HCT116 (cell line): ENCODE data around the gene DNAJB5.

ENCODE experiments used
- EGR1 ChIP-seq: IDR thresholded peaks from 2 replicates; pipeline ENCODE4 v1.6.1; 2012; ENCODE audit warnings: low read depth
- EZH2 ChIP-seq: fragments of 200-600 bp; sonication (generic); IDR thresholded peaks from 2 replicates; pipeline ENCODE4 v1.6.1; 2017; ENCODE audit warnings: antibody characterized with exemption, mixed run types
- JUND ChIP-seq: IDR thresholded peaks from 2 replicates; pipeline ENCODE4 v1.6.1; 2012
- POLR2A ChIP-seq: IDR thresholded peaks from 2 replicates; pipeline ENCODE4 v1.7.0; 2011; ENCODE audit warnings: borderline replicate concordance; ENCODE audit not compliant: insufficient read depth, insufficient read length; ENCODE audit errors: extremely low read depth
- POLR2AphosphoS5 ChIP-seq: IDR thresholded peaks from 2 replicates; pipeline ENCODE4 v1.6.1; 2011; ENCODE audit warnings: mild to moderate bottlenecking, low read depth, low read length, moderate library complexity
- RAD21 ChIP-seq: IDR thresholded peaks from 2 replicates; pipeline ENCODE4 v1.6.1; 2012; ENCODE audit warnings: low read depth, mild to moderate bottlenecking
- SP1 ChIP-seq: IDR thresholded peaks from 2 replicates; pipeline ENCODE4 v1.6.1; 2012; ENCODE audit warnings: low read depth
- YY1 ChIP-seq: IDR thresholded peaks from 2 replicates; pipeline ENCODE4 v1.6.1; 2011; ENCODE audit warnings: low read length, low read depth, moderate library complexity, mild to moderate bottlenecking; ENCODE audit not compliant: insufficient replicate concordance; ENCODE audit errors: extremely low read depth
- TF ChIP-seq, protein P1 (sequence below), 3 experiments: fragments of 200-600 bp in 1 of 3; sonication (generic) in 1 of 3; IDR thresholded peaks in 2 of 3; conservative IDR thresholded peaks in 1 of 3; 2 replicates each; pipeline ENCODE4 v1.5.1; 2012 to 2017; ENCODE audit warnings: low read depth in 2 of 3, low read length in 2 of 3, antibody characterized with exemption in 1 of 3, borderline replicate concordance in 1 of 3, control low read depth in 1 of 3, mild to moderate bottlenecking in 1 of 3, mixed read lengths in 1 of 3, mixed run types in 1 of 3, moderate library complexity in 1 of 3; ENCODE audit not compliant: insufficient read depth in 1 of 3

DNA sequence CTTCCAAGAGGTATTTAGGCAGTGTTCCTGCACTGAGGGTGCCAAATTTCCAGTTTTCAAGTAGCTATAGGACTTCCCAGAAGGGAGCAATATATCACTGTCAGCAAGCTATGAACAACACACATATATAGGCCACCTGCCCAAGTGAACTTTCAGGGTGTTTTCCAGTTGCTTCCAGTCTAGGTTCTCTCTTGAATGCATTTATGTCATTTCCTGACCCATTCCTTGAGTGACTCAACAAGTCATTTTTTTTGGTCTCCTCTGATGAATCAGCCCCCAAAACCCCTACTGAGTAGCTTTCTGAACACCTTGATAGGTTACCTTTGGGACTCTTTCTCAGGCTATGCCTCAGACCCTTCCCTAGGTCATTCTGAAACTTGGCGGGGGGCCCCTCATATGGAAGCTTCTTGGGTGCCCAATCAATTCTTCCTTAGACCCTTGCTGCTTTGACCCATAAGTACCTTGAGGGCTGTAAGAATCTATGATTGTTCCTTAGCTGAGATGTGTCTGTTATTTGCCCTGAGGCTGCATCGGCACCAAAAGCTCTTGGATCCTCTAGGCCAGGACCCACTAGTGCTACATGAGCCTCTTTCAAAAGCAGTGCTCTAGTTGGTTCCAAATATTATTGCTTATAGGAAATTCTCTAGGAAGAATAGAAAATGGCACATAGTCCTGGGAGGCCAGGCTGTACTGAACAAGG is 12.4 kb downstream of the DNAJB5 start:
- TF ChIP-seq, protein P1, sequence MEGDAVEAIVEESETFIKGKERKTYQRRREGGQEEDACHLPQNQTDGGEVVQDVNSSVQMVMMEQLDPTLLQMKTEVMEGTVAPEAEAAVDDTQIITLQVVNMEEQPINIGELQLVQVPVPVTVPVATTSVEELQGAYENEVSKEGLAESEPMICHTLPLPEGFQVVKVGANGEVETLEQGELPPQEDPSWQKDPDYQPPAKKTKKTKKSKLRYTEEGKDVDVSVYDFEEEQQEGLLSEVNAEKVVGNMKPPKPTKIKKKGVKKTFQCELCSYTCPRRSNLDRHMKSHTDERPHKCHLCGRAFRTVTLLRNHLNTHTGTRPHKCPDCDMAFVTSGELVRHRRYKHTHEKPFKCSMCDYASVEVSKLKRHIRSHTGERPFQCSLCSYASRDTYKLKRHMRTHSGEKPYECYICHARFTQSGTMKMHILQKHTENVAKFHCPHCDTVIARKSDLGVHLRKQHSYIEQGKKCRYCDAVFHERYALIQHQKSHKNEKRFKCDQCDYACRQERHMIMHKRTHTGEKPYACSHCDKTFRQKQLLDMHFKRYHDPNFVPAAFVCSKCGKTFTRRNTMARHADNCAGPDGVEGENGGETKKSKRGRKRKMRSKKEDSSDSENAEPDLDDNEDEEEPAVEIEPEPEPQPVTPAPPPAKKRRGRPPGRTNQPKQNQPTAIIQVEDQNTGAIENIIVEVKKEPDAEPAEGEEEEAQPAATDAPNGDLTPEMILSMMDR (IDR thresholded peaks at IDR 0.05 in 2 of 3, conservative IDR thresholded peaks at IDR 0.05 in 1 of 3; ENCODE audit: borderline replicate concordance in 1 of 3, insufficient read depth in 1 of 3, low read depth in 2 of 3, low read length in 2 of 3) = no peak
- TF ChIP-seq YY1 = no peak
- TF ChIP-seq EZH2 = no peak
- no peak for TF ChIP-seq POLR2A
- no peak for TF ChIP-seq SP1
- TF ChIP-seq RAD21 = no peak
- no peak for TF ChIP-seq EGR1
- TF ChIP-seq JUND = no peak
- TF ChIP-seq POLR2AphosphoS5 = no peak
